GM12891 (cell line): ENCODE measurements around the gene CA5A.
"Not testable (repeated sequence)": the region's sequence is repeated elsewhere in the genome, so short reads cannot be mapped to it uniquely, and the experiment has no call there.

Source experiments
- DNase-seq: peaks from one replicate; pipeline ENCODE4 v3.0.0; 2011; ENCODE audit warnings: low spot score; ENCODE audit not compliant: insufficient read length
- FAIRE-seq: peaks from 2 replicates; lab custom pipeline; 2011; peaks lifted over from hg19 to GRCh38; lab: Jason Lieb, UNC
- PAX5 ChIP-seq: IDR thresholded peaks from 2 replicates; pipeline ENCODE4 v1.6.1; 2011; ENCODE audit warnings: low read length, moderate library complexity, mild to moderate bottlenecking; ENCODE audit not compliant: insufficient read depth, severe bottlenecking
- POLR2A ChIP-seq: IDR thresholded peaks from 2 replicates; pipeline ENCODE4 v1.6.1; 2011; ENCODE audit warnings: low read depth, low read length, control low read depth
- POLR2AphosphoS5 ChIP-seq: IDR thresholded peaks from 2 replicates; pipeline ENCODE4 v1.6.1; 2011; ENCODE audit warnings: low read depth, low read length, control low read depth
- POU2F2 ChIP-seq: IDR thresholded peaks from 2 replicates; pipeline ENCODE4 v1.6.1; 2011; ENCODE audit warnings: low read depth, mild to moderate bottlenecking, control low read depth, low read length, moderate library complexity
- SPI1 ChIP-seq: IDR thresholded peaks from 2 replicates; pipeline ENCODE4 v1.6.1; 2011; ENCODE audit warnings: low read depth, low read length, control low read depth
- TAF1 ChIP-seq: IDR thresholded peaks from 2 replicates; pipeline ENCODE4 v1.6.1; 2011; ENCODE audit warnings: low read depth, low read length, control low read depth

CA5A gene

GRCh38 chr16:87934752-87935425 lies 1.4 kb downstream of the CA5A start:
- not testable (repeated sequence) for DNase-seq, FAIRE-seq
- 0 out of 2 replicates have a peak, but pooled peaks have one; percentile 19 for TF ChIP-seq SPI1

GRCh38 chr16:87933140-87933495 lies 3.2 kb downstream of the CA5A start:
- FAIRE-seq, result no peak
- no peak for DNase-seq
- TF ChIP-seq SPI1 (no peak), POLR2A (no peak), POLR2AphosphoS5 (no peak), PAX5 (no peak), POU2F2 (no peak), TAF1 (no peak)

- not testable (repeated sequence) for FAIRE-seq, DNase-seq
Measured at GRCh38 chr16:87932475-87933139, 3.7 kb downstream of the CA5A start.

GRCh38 chr16:87931504-87931903 lies 4.8 kb downstream of the CA5A start:
- TF ChIP-seq POLR2A (no peak), SPI1 (no peak), TAF1 (no peak), POLR2AphosphoS5 (no peak), PAX5 (no peak), POU2F2 (no peak)
- FAIRE-seq, result no peak
- no peak for DNase-seq

- TF ChIP-seq SPI1 (no peak), POLR2A (no peak), POU2F2 (no peak), POLR2AphosphoS5 (no peak), PAX5 (no peak), TAF1 (no peak)
- no peak for FAIRE-seq
- DNase-seq, result no peak
Measured at GRCh38 chr16:87930456-87930855, 5.9 kb downstream of the CA5A start.

GRCh38 chr16:87929986-87930385 lies 6.3 kb downstream of the CA5A start:
- no peak for FAIRE-seq
- TF ChIP-seq TAF1, result no peak
- TF ChIP-seq PAX5, result no peak
- no peak for TF ChIP-seq POLR2AphosphoS5
- TF ChIP-seq SPI1, result no peak
- TF ChIP-seq POLR2A, result no peak
- TF ChIP-seq POU2F2, result no peak
- DNase-seq, result no peak

GRCh38 chr16:87927195-87927562 lies 9.2 kb downstream of the CA5A start:
- FAIRE-seq, result no peak
- DNase-seq, result no peak
- TF ChIP-seq TAF1 (no peak), POLR2A (no peak), POU2F2 (no peak), POLR2AphosphoS5 (no peak), SPI1 (no peak), PAX5 (no peak)

- no peak for DNase-seq
- peak; percentile 82 for FAIRE-seq
Measured at GRCh38 chr16:87926246-87927194, 9.8 kb downstream of the CA5A start.

GRCh38 chr16:87924811-87925670 lies 11.3 kb downstream of the CA5A start:
- FAIRE-seq (peak; percentile 69), DNase-seq (no peak)
- TF ChIP-seq POLR2AphosphoS5, result no peak
- TF ChIP-seq POLR2A, result no peak
- no peak for TF ChIP-seq POU2F2
- no peak for TF ChIP-seq TAF1
- TF ChIP-seq SPI1, result no peak
- TF ChIP-seq PAX5, result no peak

More at GRCh38 chr16:87926246-87927194, 9.8 kb downstream of the CA5A start:
- peak; percentile 87 for TF ChIP-seq SPI1
- no peak for TF ChIP-seq POLR2AphosphoS5
- TF ChIP-seq TAF1, result no peak
- no peak for TF ChIP-seq PAX5
